NCI-H128 (cell line): ENCODE measurements around the gene BSG.
A peak's percentile ranks its signal among the peaks of the same experiment; 100 is the strongest.

Experiments
- DNase-seq: peaks from one replicate; lab custom pipeline; 2025; ENCODE audit not compliant: unreplicated experiment; lab: John Stamatoyannopoulos, UW

The BSG gene

GRCh38 chr19:570937-571565 is 1.3 kb upstream of the BSG start:
- peak; percentile 47 for DNase-seq

GRCh38 chr19:571566-571974 is 826 bp upstream of the BSG start:
- no peak for DNase-seq

GRCh38 chr19:572743-573518 is 535 bp downstream of the BSG start:
- no peak for DNase-seq

- no peak for DNase-seq
Observed at GRCh38 chr19:573519-573825, 1.1 kb downstream of the BSG start.

- no peak for DNase-seq
Observed at GRCh38 chr19:574658-575526, 2.5 kb downstream of the BSG start.

GRCh38 chr19:575527-576506 is 3.4 kb downstream of the BSG start:
- no peak for DNase-seq

GRCh38 chr19:576768-577438 is 4.5 kb downstream of the BSG start:
- no peak for DNase-seq

GRCh38 chr19:577439-578392 is 5.3 kb downstream of the BSG start:
- DNase-seq = no peak

- DNase-seq = no peak
Observed at GRCh38 chr19:579111-579841, 6.9 kb downstream of the BSG start.

- DNase-seq = no peak
Observed at GRCh38 chr19:579842-580155, 7.4 kb downstream of the BSG start.

GRCh38 chr19:580274-580835 is 8.0 kb downstream of the BSG start:
- DNase-seq = no peak

- no peak for DNase-seq
Observed at GRCh38 chr19:581399-582111, 9.2 kb downstream of the BSG start.

- no peak for DNase-seq
Observed at GRCh38 chr19:582497-583197, 10.3 kb downstream of the BSG start.

GRCh38 chr19:583198-583967 is 11.0 kb downstream of the BSG start:
- no peak for DNase-seq

- no peak for DNase-seq
Observed at GRCh38 chr19:583968-584239, 11.5 kb downstream of the BSG start.

GRCh38 chr19:584240-585001 is 12.0 kb downstream of the BSG start:
- peak; percentile 35 for DNase-seq
